Germinal center (tissue), 1 donor: ENCODE results near the gene ZNF609.

Experiments
- DNase-seq: peaks from one replicate; pipeline ENCODE4 v3.0.0; 2012; ENCODE audit warnings: mixed read lengths, low spot score

Gene ZNF609

DNA sequence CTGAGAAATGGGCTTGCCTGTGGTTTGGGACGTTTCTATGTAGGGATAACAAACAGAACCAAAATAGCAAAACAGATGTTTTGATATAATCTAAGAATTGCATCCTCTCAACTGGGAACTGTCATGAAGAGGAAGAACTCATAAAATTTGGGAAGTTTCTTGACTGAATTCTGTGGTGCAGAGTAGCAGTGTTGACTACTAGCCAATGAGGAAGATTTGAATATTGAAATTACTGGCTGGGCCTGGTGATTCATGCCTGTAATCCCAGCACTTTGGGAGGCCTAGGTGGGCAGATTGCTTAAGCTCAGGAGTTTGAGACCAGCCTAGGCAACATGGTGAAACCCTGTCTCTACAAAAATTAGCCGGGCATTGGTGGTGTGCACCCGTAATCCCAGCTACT lies 42.2 kb downstream of the ZNF609 start:
- DNase-seq = no peak

DNA sequence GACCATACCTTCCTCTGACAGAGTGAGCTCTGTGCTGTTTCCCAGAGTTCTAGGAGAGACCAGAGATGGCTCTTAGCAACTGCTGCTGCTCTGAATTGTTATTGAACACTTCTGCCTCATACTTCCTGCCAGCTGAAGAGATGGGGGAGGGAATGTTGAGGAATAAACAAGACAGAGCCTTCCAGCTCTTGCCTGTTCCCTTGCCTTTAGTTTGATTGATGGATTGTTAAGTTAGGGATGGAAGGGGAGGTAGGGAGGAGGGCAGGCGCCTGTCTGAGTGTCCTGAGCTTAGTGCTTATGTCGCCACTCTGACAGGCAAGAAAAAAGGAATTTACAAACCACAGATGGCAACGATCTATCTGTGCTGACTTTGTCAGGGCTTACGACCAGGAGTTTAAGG lies 42.8 kb downstream of the ZNF609 start:
- DNase-seq = no peak

DNA sequence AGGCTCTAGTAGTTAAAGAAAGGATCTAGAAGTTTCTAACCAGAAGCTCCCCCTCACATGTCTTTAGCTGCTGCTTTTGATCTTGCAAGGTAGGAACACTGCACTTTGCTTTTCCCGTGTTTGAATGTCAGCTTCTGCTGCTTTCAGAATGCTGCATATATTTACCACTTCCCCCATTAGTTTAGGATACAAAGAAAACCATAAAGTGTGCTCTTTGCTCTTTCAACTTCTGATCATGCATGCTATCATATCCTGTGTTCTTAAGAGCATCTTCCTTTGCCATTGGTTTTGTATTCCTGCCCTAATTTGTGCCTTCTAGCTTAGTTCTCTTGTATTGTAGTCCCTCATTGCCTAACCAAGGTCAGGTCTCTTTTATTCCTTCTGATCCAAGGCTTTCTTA lies 43.3 kb downstream of the ZNF609 start:
- no peak for DNase-seq

DNA sequence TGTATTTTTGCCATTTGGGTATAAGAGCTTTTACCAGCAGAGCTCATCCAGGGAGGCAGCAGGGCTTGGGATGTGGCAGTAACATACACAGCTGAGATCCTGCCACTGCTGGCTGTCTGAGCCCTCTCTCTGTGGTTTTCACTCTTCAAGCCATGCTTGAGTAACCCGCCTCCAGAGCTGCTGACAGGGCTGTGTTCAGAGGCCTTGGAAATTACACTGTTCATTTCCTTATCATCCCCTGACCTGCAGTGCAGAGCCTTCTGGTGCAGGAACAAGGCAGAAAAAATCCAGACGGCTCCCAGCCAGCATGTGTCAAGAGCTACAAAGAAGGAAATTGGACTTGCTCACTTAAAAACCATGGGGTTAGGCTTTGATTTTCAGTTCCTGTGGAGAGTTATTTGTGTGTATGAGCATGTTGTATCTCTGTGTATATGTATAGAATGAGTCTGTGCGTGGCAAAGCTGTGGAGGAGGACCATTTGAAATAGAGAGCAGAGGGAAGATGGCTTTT lies 47.0 kb downstream of the ZNF609 start:
- peak; percentile 57 for DNase-seq

DNA sequence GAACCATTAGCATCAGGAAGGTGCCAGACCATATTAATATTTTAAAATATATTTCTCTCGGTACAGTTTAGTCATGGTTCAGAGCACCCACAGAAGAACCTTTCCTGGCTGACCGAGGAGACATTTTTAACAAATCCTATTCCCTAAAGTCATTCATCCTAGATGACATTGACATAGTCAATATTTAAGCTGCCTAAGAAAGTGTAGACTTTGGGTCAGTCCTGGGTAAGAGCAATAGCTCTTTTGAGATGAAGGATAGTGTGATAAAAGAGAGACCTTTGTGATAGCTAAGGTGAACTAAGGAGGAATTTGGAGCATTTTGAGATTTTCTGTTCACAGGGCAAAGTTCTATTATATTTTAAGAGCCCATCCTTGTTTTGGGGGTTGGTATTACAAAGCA lies 47.5 kb downstream of the ZNF609 start:
- DNase-seq = no peak

DNA sequence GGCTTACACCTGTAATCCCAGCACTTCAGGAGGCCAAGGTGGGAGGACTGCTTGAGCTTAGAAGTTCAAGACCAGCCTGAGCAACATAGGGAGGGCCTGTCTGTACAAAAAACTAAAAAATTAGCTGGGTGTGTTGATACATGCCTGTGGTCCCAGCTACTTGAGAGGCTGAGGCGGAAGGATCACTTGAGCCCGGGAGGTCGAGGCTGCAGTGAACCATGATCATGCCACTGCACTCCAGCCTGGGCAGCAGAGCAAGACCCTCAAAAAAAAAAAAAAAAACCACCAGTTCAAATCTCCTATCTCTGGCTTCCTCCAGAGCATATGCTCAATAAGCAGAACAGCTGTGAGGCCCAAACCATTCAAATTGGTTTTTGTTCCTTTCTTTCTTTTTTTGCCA lies 53.4 kb downstream of the ZNF609 start:
- DNase-seq = no peak

DNA sequence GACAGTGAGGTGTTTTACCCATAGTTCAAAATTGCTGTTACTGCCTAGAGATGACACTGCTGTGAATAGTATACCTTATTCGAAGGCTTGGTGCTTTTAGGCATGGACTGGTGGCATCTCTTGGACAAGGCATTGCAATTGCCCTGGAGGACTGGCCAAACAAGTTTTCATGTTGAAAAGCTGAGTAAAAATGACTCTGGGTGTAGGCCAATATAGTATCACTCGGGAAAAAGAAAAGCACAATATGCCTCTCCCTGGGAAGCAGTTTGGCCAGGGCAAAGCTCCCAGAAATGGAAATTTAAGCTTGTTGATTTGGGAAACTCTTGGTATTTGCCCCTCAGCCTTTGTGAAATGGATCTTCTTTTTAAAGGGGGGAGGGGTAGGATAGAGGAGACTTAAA lies 54.8 kb downstream of the ZNF609 start:
- no peak for DNase-seq

DNA sequence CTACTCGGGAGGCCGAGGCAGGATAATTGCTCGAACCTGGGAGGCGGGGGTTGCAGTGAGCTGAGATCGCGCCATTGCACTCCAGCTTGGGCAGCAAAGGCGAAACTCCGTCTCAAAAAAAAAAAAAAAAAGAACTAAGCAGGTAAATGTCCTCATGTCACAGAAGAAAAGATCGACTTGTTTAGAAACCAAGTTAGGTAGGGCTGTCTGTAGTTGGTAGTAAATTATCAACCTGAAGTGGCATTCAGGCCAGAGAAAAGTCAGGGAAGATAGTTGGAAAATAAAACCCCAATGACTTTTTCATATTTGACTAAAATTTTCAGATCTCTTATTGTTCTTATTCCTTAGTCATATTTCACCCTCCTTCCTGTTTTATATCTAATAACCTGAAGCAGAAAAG lies 55.4 kb downstream of the ZNF609 start:
- no peak for DNase-seq

DNA sequence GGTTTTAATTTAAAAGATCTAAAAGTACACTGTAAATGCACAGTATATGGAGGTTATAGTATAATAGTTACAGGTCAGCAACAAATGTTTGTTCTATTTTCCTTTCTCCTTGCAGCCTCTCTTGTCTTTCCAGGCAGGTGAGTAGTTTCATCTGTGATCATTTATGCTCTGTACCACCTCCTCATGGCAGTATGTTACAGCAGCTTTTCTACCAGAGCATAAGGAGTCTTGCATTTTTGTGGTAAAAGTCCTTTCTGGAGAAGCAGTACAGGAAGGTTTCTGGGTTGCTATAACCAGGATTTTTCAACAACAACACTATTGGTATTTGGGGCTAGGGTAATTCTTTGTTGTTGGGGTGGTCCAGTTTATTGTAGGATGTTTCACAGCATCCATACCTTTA lies 59.5 kb downstream of the ZNF609 start:
- DNase-seq = no peak

DNA sequence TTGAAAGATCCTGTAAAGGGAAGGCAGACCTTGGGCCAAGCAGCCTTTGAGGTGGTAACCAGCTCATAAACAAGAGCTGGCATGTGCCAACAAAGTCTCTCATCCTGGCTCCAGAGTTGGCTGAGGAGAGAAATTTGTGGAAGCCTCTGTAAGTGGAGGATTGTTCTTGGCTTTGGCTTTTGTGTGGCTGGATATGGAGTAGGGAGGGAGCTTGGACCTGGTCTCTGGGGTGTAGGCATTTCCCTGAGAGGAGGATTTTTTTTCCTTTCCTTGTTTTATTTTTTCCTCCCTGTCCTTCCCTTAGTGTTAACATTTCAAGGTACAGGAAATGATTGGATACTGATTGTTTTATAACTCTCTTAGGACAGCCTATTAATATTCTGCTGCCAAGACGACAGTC lies 60.8 kb downstream of the ZNF609 start:
- no peak for DNase-seq

DNA sequence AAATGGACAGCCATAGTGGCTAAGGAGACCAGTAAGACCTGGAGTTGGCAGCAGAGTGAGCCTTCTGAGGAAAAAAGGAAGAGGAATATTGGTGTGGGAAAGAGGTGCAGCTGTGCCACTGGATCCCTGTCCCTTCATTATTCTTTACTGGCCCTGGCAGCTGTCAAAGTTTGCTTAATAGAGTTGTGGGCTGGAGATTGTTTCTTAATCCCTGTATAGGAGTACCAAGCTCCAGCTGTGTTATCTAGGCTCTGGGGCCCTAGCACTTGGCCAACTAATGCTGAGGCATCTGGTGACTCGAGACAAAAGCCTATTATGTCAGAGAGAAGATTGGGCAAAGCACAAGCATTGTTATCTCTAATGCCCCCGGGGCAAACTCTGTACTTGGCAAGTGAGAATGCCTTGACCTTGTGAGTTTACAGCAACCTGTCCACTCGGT lies 61.4 kb downstream of the ZNF609 start:
- DNase-seq = no peak

DNA sequence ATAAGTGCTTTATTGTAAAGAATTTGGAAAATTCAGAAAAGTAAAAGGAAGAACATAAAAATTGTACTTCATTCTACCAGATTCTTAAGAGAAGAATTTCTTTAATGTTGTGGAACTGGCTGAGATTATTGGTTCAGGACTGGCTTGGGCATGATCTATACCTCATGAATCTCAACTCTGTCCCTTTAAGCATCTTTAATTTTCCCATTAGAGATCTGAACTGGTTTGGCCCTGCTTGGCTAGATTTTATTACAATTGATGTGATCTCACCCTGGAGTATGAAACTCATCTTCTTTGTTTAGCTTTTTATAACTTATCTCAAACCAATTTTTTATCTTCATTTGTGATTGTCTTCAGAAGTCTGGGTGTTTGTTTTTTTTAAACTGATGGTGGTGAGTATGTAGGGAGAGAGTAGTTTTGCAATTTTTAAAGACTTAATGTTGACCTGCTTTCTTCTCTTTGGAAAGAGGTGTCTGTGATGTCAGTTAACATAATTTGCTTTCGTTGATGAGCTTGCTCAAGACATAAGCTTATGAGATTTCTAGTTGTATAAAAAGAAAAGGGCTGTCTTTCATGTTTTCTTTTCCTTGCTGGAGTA lies 61.9 kb downstream of the ZNF609 start:
- no peak for DNase-seq

DNA sequence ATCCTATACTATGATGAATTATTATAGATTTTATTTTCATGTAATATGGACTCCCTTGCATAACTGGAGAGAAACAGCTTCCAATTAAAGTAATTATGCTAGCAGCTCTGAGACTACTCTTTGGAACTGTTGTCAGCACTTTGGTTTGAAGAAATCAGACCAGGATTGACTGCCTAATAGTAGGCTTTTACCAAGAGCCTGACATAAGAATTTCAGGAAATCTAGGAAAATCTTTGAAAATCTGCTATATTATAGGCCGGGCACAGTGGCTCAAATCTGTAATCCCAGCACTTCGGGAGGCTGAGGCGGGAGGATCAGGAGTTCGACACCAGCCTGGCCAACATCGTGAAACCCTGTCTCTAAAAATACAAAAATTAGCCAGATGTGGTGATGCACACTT lies 62.9 kb downstream of the ZNF609 start:
- DNase-seq = no peak

DNA sequence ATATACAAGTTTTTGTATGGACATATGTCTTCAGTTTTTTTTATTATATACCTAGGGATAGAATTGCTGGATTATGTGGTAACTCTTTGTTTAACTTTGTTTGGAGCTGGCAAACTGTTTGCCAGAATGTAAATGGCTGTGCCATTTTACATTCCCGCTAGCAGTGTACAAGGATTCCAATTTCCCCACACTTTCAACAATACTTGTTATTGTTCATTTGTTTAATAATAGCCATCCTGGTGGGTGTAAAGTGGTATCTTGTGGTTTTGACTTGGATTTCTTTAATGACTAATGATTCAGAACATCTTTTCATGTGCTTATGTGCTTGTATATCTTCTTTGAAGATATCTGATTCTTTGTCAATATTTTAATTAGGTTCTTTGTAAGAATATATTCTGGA lies 64.4 kb downstream of the ZNF609 start:
- DNase-seq = no peak

DNA sequence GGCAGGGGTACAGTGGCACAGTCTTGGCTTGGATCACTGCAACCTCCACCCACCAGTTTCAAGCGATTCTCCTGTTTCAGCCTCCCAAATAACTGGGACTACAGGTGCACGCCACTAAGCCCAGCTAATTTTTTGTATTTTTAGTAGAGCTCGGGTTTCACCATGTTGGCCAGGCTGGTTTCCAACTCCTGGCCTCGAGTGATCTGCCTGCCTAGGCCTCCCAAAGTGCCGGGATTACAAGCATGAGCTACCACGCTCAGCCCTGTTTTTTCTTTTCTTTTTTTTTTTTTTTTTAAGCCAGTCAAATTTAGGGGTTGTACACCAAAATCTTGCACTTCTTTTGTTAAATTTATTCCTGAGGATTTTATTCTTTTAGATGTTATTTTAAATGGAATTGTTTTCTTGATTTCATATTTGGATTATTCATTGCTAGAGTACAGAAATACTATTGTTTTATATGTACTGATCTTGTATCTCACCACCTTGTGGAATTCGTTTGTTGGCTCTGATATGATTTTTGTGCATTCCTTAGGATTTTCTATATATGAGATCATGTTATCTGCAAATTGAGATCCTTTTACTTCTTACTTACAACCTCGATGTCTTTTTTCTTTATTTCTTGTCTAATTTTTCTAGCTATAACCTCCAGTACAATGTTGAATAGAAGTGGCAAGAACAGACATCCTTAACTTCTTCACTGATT lies 65.6 kb downstream of the ZNF609 start:
- DNase-seq = no peak

DNA sequence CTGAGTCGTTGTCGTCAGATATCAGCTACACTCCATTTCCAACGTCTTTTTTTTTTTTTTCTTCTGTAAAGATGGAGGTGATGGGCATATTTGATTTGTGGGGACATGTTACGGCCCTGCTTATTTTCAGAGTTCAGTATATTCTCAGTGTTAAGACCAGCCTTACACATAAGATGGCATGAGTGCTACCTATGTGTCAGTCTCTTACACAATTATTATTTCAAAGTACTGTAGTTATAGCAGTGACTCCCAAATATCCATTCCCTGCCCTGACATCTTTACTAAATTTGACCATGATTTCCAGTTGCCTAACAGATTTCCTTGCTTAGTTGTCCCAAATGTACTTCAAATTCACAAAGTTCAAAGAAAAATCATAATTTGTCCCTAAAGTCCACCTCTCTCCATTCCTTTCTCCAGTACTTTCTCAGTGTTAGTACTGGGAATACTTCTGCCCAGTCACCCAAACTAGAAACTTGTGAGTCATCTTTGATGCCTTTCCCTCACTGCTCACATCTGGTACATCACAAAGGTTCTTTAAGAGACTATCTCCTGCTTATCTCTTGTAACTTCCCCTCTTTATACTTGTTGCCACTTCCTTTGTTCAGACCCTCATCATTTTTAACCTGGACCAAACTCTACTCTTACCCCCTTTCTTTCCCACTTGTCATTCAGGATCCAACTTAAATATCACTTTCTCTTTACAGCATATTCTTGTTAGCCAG lies 67.0 kb downstream of the ZNF609 start:
- no peak for DNase-seq

DNA sequence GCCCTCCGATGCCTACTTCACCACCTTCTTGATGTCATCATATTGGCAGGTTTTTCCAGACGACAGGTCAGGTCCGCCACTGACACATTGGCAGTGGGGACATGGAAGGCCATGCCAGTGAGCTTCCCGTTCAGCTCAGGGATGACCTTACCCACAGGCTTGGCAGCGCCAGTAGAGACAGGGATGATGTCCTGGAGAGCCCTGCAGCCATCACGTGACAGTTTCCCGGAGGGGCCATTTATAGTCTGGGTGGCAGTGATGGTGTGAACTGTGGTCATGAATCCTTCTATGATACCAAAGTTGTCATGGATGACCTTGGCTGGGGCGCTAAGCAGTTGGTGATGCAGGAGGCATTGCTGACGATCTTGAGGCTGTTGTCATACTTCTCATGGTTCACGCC lies 68.5 kb downstream of the ZNF609 start:
- no peak for DNase-seq

DNA sequence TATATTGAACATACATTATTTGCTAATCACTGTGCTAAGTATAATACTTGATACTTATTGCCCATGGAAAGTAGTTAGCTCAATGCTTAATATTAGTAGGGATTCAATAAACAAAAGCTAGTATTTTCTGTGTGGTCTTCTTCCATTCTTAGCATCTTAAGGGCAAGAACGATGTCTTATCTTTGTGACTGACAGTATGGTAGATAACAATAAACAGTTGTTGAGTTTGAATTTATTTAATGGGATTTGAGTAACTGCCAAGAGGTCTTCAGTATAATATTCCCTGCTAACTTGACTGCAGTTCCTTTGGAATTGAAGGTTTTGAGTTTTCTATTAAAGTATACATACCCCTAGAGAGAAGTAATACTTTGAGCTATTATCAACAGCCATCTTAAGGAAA lies 70.1 kb downstream of the ZNF609 start:
- no peak for DNase-seq

DNA sequence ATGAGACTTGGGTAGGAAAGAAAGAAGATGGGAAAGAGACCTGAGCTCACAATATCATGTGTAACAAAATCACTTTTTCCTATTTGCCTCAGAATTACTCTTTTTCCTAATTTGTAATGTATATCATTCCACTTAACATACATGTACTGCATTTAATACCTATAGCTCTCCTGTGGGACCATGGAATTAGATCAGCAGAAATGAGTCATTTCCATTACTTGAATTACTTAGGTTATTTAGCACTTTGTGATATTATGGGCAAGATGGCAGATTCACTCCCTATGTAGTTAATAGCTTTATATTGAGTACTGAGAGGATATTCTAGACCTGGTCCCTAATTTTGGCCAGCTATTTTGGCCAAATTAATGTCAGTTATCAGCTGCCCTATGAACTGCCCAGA lies 70.5 kb downstream of the ZNF609 start:
- no peak for DNase-seq

DNA sequence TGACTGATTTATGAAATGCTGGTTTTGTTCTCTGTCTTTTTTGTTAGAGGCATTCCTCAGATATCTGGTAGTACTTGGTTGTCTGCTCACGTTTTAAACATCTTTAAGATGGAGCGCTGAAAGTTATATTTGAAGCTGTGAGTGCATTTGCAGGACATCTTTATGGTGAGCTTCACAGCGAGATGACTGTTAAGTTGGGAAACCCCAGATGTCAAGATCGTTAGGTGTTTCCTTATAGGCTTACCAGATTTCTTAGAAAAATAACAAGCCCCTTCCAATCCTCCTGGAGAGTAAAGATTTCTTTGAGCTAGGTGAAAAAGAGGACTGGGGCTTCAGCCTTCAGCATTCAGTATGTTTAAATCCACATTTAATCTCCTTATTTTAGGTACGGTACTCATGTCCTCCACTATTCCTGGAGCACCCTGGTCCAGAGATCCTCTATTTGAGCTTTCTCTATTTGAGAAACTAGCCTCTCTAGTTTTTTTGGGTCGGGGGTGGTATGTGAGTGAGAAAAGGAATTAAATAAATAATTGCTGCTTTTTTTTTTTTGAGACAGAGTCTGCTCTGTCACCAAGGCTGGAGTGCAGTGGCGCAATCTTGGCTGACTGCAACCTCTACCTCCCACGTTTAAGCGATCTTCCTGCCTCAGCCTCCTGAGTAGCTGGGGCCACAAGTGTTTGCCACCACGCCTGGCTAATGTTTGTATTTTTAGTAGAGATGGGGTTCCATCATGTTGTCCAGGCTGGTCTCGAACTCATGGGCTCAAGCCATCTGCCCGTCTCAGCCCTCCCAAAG lies 72.3 kb downstream of the ZNF609 start:
- DNase-seq = no peak

DNA sequence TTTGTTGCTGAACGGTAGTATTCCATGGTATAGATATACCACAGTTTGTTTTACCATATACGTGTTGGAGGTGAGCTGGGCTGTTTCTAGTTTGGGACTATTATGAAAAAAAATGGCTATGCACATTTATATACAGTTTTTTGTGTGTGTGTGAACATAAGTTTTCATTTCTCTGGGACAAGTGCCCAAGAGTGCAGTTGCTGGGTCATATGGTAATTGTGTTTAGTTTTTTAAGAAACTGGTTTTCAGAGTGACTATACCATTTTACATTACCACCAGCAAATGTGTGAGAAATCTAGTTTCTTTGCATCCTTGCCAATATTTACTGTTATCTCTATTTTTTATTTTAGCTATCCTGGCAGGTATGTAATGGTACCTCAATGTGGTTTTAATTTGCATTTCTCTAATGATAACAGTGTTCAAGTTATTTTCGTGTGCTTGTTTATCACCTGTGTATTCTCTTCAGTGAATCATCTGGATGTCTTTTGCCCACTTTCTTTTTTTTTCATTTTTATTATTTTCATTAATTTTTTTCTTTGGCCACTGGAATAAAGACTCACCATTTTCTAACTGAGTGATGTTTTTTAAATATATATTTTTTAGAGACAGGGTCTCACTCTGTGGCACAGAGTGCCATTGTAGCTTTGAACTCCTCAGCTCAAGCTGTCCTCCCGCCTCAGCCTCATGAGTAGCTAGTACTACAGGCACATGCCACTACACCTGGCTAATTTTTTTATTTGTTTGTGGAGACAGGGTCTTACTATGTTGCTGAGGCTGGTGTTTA lies 75.3 kb downstream of the ZNF609 start:
- DNase-seq = peak; percentile 11
